Body of pancreas (tissue), 4 donors: ENCODE results near the gene CTTNBP2. TPM values are rescaled to one million over a fixed set of nuclear protein-coding genes. Genes with fewer than 3 reads are reported as not detected.

Experiments used
- ATAC-seq: fragments of 150-250 bp; one replicate; pipeline ENCODE4 v1.9.1; 2016
- DNase-seq, 4 donors: peaks; one replicate each; pipeline ENCODE4 v3.0.0-alpha.2; 2019
- H3K27ac ChIP-seq, 4 donors: fragments of 200-600 bp; sonication (generic); 1 replicate in 3 of 4; 2 replicates in 1 of 4; pipeline versions ENCODE4 v1.5.1 to v1.6.1; 2016 to 2019; ENCODE audit warnings: mild to moderate bottlenecking in 1 of 4, mixed read lengths in 1 of 4, moderate library complexity in 1 of 4
- H3K27me3 ChIP-seq, 2 donors: fragments of 200-600 bp; sonication (generic); one replicate each; pipeline ENCODE4 v1.6.0; 2016; ENCODE audit warnings: mild to moderate bottlenecking in 1 of 2
- H3K36me3 ChIP-seq, 2 donors: fragments of 200-600 bp; sonication (generic); replicated peaks in 1 of 2; 2 replicates each; pipeline ENCODE4 v1.5.1; 2016; ENCODE audit warnings: low read depth in 2 of 2; ENCODE audit not compliant: insufficient read depth in 1 of 2
- H3K4me1 ChIP-seq: fragments of 200-600 bp; sonication (generic); one replicate; pipeline ENCODE4 v1.6.0; 2016
- H3K4me3 ChIP-seq, 2 donors: fragments of 200-600 bp; sonication (generic); 1 replicate in 1 of 2; 2 replicates in 1 of 2; pipeline ENCODE4 v1.5.1; 2016 to 2019
- H3K9me3 ChIP-seq, 3 donors: fragments of 200-600 bp; sonication (generic); 1 replicate in 2 of 3; 2 replicates in 1 of 3; pipeline ENCODE4 v1.5.1; 2016
- POLR2A ChIP-seq, 3 donors: fragments of 450-650 bp; IDR thresholded peaks; one replicate each; pipeline ENCODE4 v1.6.1; 2016; ENCODE audit warnings: antibody characterized with exemption in 3 of 3, mild to moderate bottlenecking in 2 of 3
- WGBS, 2 donors: methylation state at CpG; one replicate each; pipeline ENCODE4 v1.1.5; 2017; 5-methylcytosine and 5-hydroxymethylcytosine counted together
- intact Hi-C: fragments of 100-400 bp; cut with DNase I; formaldehyde crosslinking; loops from one replicate; pipeline ENCODE4 v1.15.1; 2023
- total RNA-seq, 2 donors: library from RNA; depleted of rRNA; stranded (reverse); fragments of >200 nt; gene quantifications; one replicate each; pipeline ENCODE4 v1.1.0, GENCODE V29; 2016
- TF ChIP-seq, protein P1 (sequence below), 7 experiments: fragments of 450-650 bp in 4 of 7; fragments of 200-600 bp in 3 of 7; sonication (generic) in 3 of 7; IDR thresholded peaks; one replicate each; pipeline ENCODE4 v1.5.1; 2016 to 2019; ENCODE audit warnings: antibody characterized with exemption in 7 of 7

The CTTNBP2 gene
- total RNA-seq, 2 donors from 2014 or later, result 18.5 to 25.7 TPM

DNA sequence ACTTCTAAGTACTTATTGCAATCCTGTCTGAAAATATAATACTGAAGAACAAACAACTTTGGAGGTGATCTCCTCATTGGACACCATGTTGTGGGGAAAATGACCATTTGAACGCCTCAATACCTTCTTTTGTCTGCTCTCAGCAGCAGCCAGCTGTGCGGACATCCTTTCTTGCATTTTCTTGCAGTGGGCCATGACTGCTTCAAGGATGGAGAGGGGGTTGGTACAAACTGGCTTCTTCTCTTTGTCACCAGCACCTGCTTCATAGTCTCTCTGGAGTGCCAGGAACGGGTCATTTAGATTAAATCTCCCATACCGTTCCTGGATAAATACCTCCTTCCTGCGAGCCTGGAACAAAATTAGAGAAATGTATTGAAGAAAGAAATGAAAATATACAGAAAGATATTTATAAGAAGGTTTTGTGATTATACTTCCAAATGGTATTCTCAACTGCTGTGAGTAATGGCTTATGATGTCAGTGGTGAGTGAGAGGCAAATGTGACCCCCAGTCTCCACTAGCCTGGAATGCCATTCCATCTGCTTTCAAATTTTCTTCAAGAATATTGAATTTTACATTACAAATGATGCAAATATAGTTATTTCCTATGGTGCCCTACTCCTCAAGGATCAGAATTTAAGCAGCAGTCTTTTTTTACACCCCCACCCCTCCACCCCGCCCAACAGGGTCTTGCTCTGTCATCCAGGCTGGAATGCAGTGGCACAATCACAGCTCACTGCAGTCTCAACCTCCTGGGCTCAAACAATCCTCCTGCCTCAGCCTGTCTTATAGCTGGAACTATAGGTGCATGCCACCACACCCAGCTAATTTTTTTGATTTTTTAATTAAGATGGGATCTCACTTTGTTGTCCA is 62.4 kb downstream of the CTTNBP2 start:
- intact Hi-C loops, result no loop called here
- no peak overlapping the region for H3K27ac ChIP-seq
- no peak overlapping the region for H3K4me3 ChIP-seq
- H3K36me3 ChIP-seq, result no peaks in the 10 kb centered on the region
- peaks cover 35% of the 10 kb centered on the region for H3K4me1 ChIP-seq
- WGBS, 2 donors, result 71 to 76% methylated on average over 6 of the region's 6 CpGs
- DNase-seq (no peak), ATAC-seq (no peak)
- no peak for TF ChIP-seq POLR2A (IDR thresholded peaks at IDR 0.05)
- TF ChIP-seq, protein P1, sequence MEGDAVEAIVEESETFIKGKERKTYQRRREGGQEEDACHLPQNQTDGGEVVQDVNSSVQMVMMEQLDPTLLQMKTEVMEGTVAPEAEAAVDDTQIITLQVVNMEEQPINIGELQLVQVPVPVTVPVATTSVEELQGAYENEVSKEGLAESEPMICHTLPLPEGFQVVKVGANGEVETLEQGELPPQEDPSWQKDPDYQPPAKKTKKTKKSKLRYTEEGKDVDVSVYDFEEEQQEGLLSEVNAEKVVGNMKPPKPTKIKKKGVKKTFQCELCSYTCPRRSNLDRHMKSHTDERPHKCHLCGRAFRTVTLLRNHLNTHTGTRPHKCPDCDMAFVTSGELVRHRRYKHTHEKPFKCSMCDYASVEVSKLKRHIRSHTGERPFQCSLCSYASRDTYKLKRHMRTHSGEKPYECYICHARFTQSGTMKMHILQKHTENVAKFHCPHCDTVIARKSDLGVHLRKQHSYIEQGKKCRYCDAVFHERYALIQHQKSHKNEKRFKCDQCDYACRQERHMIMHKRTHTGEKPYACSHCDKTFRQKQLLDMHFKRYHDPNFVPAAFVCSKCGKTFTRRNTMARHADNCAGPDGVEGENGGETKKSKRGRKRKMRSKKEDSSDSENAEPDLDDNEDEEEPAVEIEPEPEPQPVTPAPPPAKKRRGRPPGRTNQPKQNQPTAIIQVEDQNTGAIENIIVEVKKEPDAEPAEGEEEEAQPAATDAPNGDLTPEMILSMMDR (IDR thresholded peaks at IDR 0.05), result no peak
- no peaks in the 10 kb centered on the region for H3K9me3 ChIP-seq
- no peaks in the 10 kb centered on the region for H3K27me3 ChIP-seq

DNA sequence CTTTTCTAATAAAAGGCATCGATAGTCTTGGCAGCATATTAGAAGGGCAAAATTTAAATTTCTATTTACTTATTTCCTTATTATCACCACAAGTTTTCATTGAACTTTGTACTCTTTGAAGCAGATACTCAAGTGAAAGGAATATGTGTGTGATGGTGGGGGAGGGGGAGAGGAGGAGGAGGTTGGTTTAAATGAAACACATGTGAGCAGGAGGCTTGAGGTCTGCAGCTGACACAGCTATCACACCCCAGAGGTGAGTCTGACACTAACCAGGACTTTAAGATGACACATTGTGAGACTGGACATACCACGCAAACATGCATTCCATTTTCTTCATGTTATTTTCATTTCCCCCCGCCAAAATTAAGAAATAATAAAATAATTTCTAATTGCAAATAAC is 63.3 kb downstream of the CTTNBP2 start:
- no peaks in the 10 kb centered on the region for H3K27me3 ChIP-seq
- H3K4me1 ChIP-seq, result peaks cover 41% of the 10 kb centered on the region
- no peak overlapping the region for H3K4me3 ChIP-seq
- intact Hi-C loops, result no loop called here
- ATAC-seq (peak; percentile 69), DNase-seq (peak; percentile 33 to 76 (median 54))
- TF ChIP-seq, protein P1 (IDR thresholded peaks at IDR 0.05), result no peak
- no peak for TF ChIP-seq POLR2A (IDR thresholded peaks at IDR 0.05)
- no peaks in the 10 kb centered on the region for H3K9me3 ChIP-seq
- peak overlapping the region in 2 of 4 donors; percentile 11 to 68 for H3K27ac ChIP-seq
- 38 to 39% methylated on average over 3 of the region's 3 CpGs for WGBS, 2 donors
- H3K36me3 ChIP-seq, result no peaks in the 10 kb centered on the region

- 50 to 55% methylated on average over 2 of the region's 2 CpGs for WGBS, 2 donors
- H3K4me1 ChIP-seq, result peaks cover 44% of the 10 kb centered on the region
- H3K27me3 ChIP-seq, result no peaks in the 10 kb centered on the region
- intact Hi-C loops, result no loop called here
- no peak overlapping the region for H3K4me3 ChIP-seq
- ATAC-seq, result peak; percentile 36
- peak overlapping the region in 2 of 4 donors; percentile 43 to 68 for H3K27ac ChIP-seq
- no peaks in the 10 kb centered on the region for H3K36me3 ChIP-seq
- H3K9me3 ChIP-seq, result no peaks in the 10 kb centered on the region
- TF ChIP-seq, protein P1 (IDR thresholded peaks at IDR 0.05), result no peak
- no peak for TF ChIP-seq POLR2A (IDR thresholded peaks at IDR 0.05)
- no peak for DNase-seq
Observed at GRCh38 chr7:117808910-117809705, 64.1 kb downstream of the CTTNBP2 start.

GRCh38 chr7:117808341-117808757 is 64.9 kb downstream of the CTTNBP2 start:
- DNase-seq (peak; percentile 39 to 74 (median 64)), ATAC-seq (peak; percentile 59)
- Histone ChIP-seq H3K27ac (peak overlapping the region in 3 of 4 donors; percentile 43 to 68 (median 44)), H3K27me3 (no peaks in the 10 kb centered on the region), H3K4me3 (no peak overlapping the region), H3K4me1 (peaks cover 44% of the 10 kb centered on the region), H3K36me3 (no peaks in the 10 kb centered on the region), H3K9me3 (no peaks in the 10 kb centered on the region)
- intact Hi-C loops, result no loop called here
- TF ChIP-seq, protein P1 (IDR thresholded peaks at IDR 0.05), result no peak
- no peak for TF ChIP-seq POLR2A (IDR thresholded peaks at IDR 0.05)
- 9 to 15% methylated on average over 7 of the region's 7 CpGs for WGBS, 2 donors
